Progenitor cell of endocrine pancreas (in vitro differentiated cells): Measurements from ENCODE around the gene TMEM17. TPM values are rescaled to one million over a fixed set of nuclear protein-coding genes. Genes with fewer than 3 reads are reported as not detected.

Experiments
- DNase-seq: peaks from one replicate; pipeline ENCODE4 v3.0.0; 2021; ENCODE audit warnings: low spot score; ENCODE audit not compliant: unreplicated experiment
- H3K27ac Mint-ChIP-seq: 2 replicates; pipeline ENCODE4 v1.8.0; 2021; ENCODE audit warnings: mild to moderate bottlenecking, moderate library complexity, mixed read lengths
- H3K27me3 Mint-ChIP-seq: 2 replicates; pipeline ENCODE4 v1.8.0; 2021; ENCODE audit warnings: mixed read lengths
- H3K36me3 Mint-ChIP-seq: 2 replicates; pipeline ENCODE4 v1.8.0; 2022; ENCODE audit warnings: mixed read lengths; ENCODE audit not compliant: insufficient read depth
- H3K4me1 Mint-ChIP-seq: 2 replicates; pipeline ENCODE4 v1.8.0; 2021; ENCODE audit warnings: low read depth, mixed read lengths
- H3K4me3 Mint-ChIP-seq: 2 replicates; pipeline ENCODE4 v1.8.0; 2021; ENCODE audit warnings: low read depth, mild to moderate bottlenecking, moderate library complexity, mixed read lengths
- H3K9me3 Mint-ChIP-seq: 2 replicates; pipeline ENCODE4 v1.8.0; 2021; ENCODE audit warnings: low read depth, mixed read lengths
- CTCF ChIP-seq: fragments of 200-600 bp; sonication (generic); IDR thresholded peaks from one replicate; pipeline ENCODE4 v1.5.0; 2021; ENCODE audit warnings: antibody characterized with exemption, mild to moderate bottlenecking; ENCODE audit not compliant: unreplicated experiment
- total RNA-seq: library from RNA; stranded (reverse); gene quantifications from 2 replicates; pipeline ENCODE4 v1.2.1, GENCODE V29; 2021

TMEM17 gene
- total RNA-seq, 1 donor from 2014 or later, result 5.9 TPM

DNA sequence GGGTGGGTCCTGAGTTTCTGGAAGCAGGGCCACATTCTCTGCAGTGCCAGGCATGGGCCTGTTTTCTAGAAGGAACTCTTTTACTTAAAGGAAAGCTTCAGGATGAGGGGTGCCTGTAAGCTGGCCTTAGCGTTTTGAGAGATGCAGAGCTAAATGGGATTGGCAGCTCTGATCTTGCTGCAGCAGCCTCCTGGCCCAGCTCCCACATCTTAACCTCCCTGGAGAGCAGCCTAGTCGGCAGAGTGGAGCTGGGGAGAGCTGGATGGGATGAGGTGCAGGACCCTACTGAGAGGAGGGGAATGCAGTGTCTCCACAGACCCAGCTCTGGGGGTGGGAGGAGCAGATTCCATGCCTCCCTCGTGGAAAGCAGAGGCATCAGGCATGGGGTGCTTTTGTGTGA, 52.0 kb downstream of the TMEM17 start:
- no peak for TF ChIP-seq CTCF

DNA sequence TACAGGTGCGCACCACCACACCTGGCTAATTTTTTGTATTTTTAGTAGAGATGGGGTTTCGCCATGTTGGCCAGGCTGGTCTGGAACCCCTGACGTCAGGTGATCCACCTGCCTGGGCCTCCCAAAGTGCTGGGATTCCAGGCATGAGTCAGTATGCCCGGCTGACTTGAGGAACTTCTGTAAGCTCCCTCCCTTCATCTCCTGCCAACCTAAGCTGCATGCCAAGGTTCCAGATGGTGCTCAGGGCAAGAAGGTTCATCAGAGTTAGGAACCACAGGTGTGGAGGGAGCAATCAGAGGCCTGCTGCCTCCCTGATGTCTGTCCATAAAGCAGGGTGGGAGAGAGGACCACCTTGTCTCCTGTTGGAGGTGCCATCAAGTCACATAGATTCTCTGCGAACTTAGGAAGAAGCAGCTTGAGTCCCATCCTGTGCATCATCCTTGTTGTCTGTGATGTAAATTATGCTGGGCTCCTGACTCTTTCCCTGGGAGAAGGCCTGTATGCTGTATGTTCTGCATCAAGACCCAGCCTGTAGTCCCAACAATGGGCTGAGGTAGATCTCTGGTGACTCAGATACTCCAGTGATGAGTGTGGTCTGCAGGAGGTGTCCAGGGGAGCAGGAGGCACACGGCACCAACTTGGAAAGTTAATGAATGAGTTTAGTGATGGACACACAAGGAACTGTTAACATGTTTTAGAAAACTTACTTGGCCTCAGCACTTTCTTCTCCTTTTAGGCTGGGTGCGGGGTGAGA, 53.1 kb downstream of the TMEM17 start:
- no peak overlapping the region for H3K4me3 Mint-ChIP-seq
- H3K36me3 Mint-ChIP-seq, result no peaks in the 10 kb centered on the region
- TF ChIP-seq CTCF, result no peak
- H3K9me3 Mint-ChIP-seq, result no peaks in the 10 kb centered on the region
- no peak overlapping the region for H3K27ac Mint-ChIP-seq
- no peak for DNase-seq
- peaks cover 11% of the 10 kb centered on the region for H3K4me1 Mint-ChIP-seq
- peaks cover 12% of the 10 kb centered on the region for H3K27me3 Mint-ChIP-seq

More for the DNA sequence above, 52.0 kb downstream of the TMEM17 start:
- DNase-seq, result no peak
- Mint-ChIP-seq H3K27ac (peak overlapping the region; percentile 30), H3K27me3 (peaks cover 16% of the 10 kb centered on the region), H3K4me1 (peaks cover 12% of the 10 kb centered on the region), H3K9me3 (no peaks in the 10 kb centered on the region), H3K36me3 (no peaks in the 10 kb centered on the region), H3K4me3 (no peak overlapping the region)

GRCh38 chr2:62450716-62451191, 55.2 kb downstream of the TMEM17 start:
- H3K9me3 Mint-ChIP-seq, result no peaks in the 10 kb centered on the region
- TF ChIP-seq CTCF, result no peak

More at GRCh38 chr2:62450716-62451191, 55.2 kb downstream of the TMEM17 start:
- Mint-ChIP-seq H3K4me1 (peaks cover 9% of the 10 kb centered on the region), H3K27me3 (peaks cover 4% of the 10 kb centered on the region), H3K4me3 (no peak overlapping the region), H3K27ac (no peak overlapping the region), H3K36me3 (no peaks in the 10 kb centered on the region)
- DNase-seq, result no peak

Other genes with a start within 250 kb of the TMEM17 start
- gene EHBP1, start 199.5 kb upstream of the TMEM17 start, total RNA-seq, result 45.6 and 49.9 TPM in 2 replicates